T-cell (primary cell): ENCODE measurements around the gene ACTG2. TPM values are rescaled to one million over a fixed set of nuclear protein-coding genes. Genes with fewer than 3 reads are reported as not detected.

ENCODE experiments used
- ATAC-seq, 4 experiments: fragments of 200-7000 bp in 3 of 4; fragments of 150-1000 bp in 1 of 4; cut with Tn5 transposase; replicated peaks in 1 of 4; 1 replicate in 3 of 4; 2 replicates in 1 of 4; pipeline ENCODE4 v1.10.0; 2021; ENCODE audit warnings: moderate library complexity in 3 of 4, mild to moderate bottlenecking in 2 of 4, moderate number of reproducible peaks in 1 of 4
- CTCF ChIA-PET, 2 donors: fragments of 300-600 bp; sonication (Branson Sonifier 250); formaldehyde crosslinking; loops; one replicate each; lab custom pipeline; 2022; ENCODE audit warnings: antibody characterized with exemption in 2 of 2; lab: Charles Lee
- POLR2A ChIA-PET, 2 donors: fragments of 300-600 bp; sonication (Branson Sonifier 250); formaldehyde crosslinking; loops; one replicate each; lab custom pipeline; 2022; ENCODE audit warnings: antibody characterized with exemption in 2 of 2; lab: Charles Lee
- DNase-seq, 35 experiments: peaks; one replicate each; pipeline versions ENCODE4 v3.0.0 to v3.0.0-alpha.2; 2013 to 2023
- H3K27ac ChIP-seq: one replicate; pipeline ENCODE4 v1.5.1; 2013; ENCODE audit warnings: low read length
- H3K27me3 ChIP-seq, 2 experiments: replicated peaks in 1 of 2; 1 replicate in 1 of 2; 2 replicates in 1 of 2; pipeline versions ENCODE4 v1.6.1 to v1.7.0; 2013; ENCODE audit warnings: low read length in 1 of 2, mixed read lengths in 1 of 2; ENCODE audit not compliant: control insufficient read depth in 2 of 2, insufficient read depth in 2 of 2; ENCODE audit errors: extremely low read depth in 1 of 2
- H3K36me3 ChIP-seq, 2 donors: 1 replicate in 1 of 2; 2 replicates in 1 of 2; pipeline versions ENCODE4 v1.6.1 to v1.7.0; 2013; ENCODE audit warnings: low read length in 1 of 2; ENCODE audit not compliant: control insufficient read depth in 2 of 2, insufficient read depth in 1 of 2; ENCODE audit errors: extremely low read depth in 1 of 2
- H3K4me1 ChIP-seq, 2 experiments: 1 replicate in 1 of 2; 2 replicates in 1 of 2; pipeline versions ENCODE4 v1.6.1 to v1.7.0; 2013; ENCODE audit warnings: low read length in 2 of 2, mixed read lengths in 1 of 2; ENCODE audit not compliant: insufficient read depth in 2 of 2, control insufficient read depth in 1 of 2; ENCODE audit errors: extremely low read depth in 1 of 2
- H3K4me3 ChIP-seq, 2 donors: 1 replicate in 1 of 2; 2 replicates in 1 of 2; pipeline versions ENCODE4 v1.5.1 to v1.7.0; 2013; ENCODE audit warnings: mild to moderate bottlenecking in 2 of 2, low read length in 1 of 2, moderate library complexity in 1 of 2; ENCODE audit not compliant: control insufficient read depth in 1 of 2; ENCODE audit errors: extremely low read depth in 1 of 2
- H3K9me3 ChIP-seq: 2 replicates; pipeline ENCODE4 v1.7.0; 2013
- H3K27ac Mint-ChIP-seq, 2 donors: one replicate each; pipeline ENCODE4 v1.8.0; 2020 to 2021; ENCODE audit warnings: mild to moderate bottlenecking in 2 of 2, mixed read lengths in 2 of 2
- H3K27me3 Mint-ChIP-seq, 2 donors: one replicate each; pipeline ENCODE4 v1.8.0; 2021 to 2022; ENCODE audit warnings: mixed read lengths in 2 of 2
- H3K36me3 Mint-ChIP-seq: one replicate; pipeline ENCODE4 v1.8.0; 2021; ENCODE audit warnings: mixed read lengths
- H3K4me1 Mint-ChIP-seq, 3 donors: one replicate each; pipeline ENCODE4 v1.8.0; 2020 to 2022; ENCODE audit warnings: mixed read lengths in 3 of 3, mild to moderate bottlenecking in 1 of 3
- H3K4me3 Mint-ChIP-seq, 3 donors: one replicate each; pipeline ENCODE4 v1.8.0; 2020 to 2022; ENCODE audit warnings: mild to moderate bottlenecking in 3 of 3, mixed read lengths in 3 of 3, moderate library complexity in 3 of 3
- H3K9me3 Mint-ChIP-seq, 3 donors: one replicate each; pipeline ENCODE4 v1.8.0; 2020 to 2022; ENCODE audit warnings: mixed read lengths in 3 of 3
- WGBS: methylation state at CpG from one replicate; pipeline ENCODE4 v1.1.5; 2013; ENCODE audit warnings: missing lambda C conversion rate; ENCODE audit not compliant: insufficient coverage; 5-methylcytosine and 5-hydroxymethylcytosine counted together
- total RNA-seq, 35 experiments: library from RNA in 6 of 35; stranded (reverse) in 6 of 35; fragments of 120-200 nt in 1 of 35; gene quantifications; one replicate each; pipeline versions ENCODE4 v1.2.1 to v1.2.4 and lab custom pipeline; 2013 to 2026

Gene ACTG2
- total RNA-seq, 5 donors from 2014 or later (not counting 1 experiment from before 2014, with no cell fraction given) = 0.79 to 1.3 (median 0.95) TPM; not detected in 2

DNA sequence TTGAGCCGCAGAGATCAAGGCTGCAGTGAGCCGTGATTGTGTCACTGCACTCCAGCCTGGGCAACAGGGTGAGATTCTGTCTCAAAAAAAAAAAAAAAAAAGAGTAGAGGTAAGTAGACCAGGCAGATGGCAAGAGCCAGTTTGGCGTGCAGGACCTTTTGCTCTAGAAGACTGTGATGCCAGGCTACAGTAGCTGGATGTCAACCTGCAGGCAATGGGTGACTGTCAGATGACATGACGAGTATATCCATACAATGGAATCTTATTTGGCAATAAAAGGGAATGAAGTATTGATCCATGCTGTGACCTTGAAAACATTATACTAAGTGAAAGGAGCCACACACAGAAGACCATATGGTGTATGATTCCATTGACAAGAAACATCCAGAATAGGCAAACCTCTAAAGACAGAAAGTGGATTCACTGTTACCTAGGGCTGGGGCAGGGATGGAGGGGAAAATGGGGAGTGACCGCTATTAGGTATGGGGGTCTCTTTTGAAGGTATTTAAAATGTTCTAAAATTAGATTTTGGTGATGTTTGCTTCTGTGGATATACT is 22.7 kb downstream of the ACTG2 start:
- H3K9me3 Mint-ChIP-seq = no peaks in the 10 kb centered on the region
- no peak for ATAC-seq
- no peaks in the 10 kb centered on the region for H3K36me3 Mint-ChIP-seq
- H3K27ac Mint-ChIP-seq = no peak overlapping the region
- H3K4me3 Mint-ChIP-seq = no peak overlapping the region
- POLR2A ChIA-PET = no interaction called here
- no peaks in the 10 kb centered on the region for H3K27me3 Mint-ChIP-seq
- Histone ChIP-seq H3K36me3 (no peaks in the 10 kb centered on the region), H3K27ac (no peak overlapping the region), H3K4me1 (no peaks in the 10 kb centered on the region), H3K27me3 (peaks cover 0 to 9% of the 10 kb centered on the region in 2 experiments), H3K4me3 (no peak overlapping the region), H3K9me3 (no peaks in the 10 kb centered on the region)
- no peaks in the 10 kb centered on the region for H3K4me1 Mint-ChIP-seq
- CTCF ChIA-PET = no interaction called here
- 90% methylated on average over 4 of the region's 5 CpGs for WGBS
- DNase-seq = no peak

DNA sequence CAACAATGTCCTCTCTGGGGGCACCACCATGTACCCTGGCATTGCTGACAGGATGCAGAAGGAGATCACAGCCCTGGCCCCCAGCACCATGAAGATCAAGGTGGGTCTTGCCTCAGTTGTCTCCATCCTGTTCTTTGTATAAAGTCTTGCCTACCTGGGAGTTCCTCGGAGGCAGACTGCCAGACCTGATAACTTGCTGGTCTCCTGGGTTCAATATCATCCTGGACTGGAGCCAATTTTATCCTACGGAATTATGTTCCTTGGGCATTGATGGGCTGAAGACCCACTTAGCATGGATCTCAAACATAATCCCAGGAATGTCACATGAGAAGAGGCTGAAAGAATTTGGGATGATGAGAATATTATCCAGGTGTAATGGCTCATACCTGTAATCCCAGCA is 23.9 kb downstream of the ACTG2 start:
- no peak overlapping the region for H3K4me3 Mint-ChIP-seq
- peaks cover 0 to under 1% (median 0%) of the 10 kb centered on the region in 3 donors for H3K4me1 Mint-ChIP-seq
- no peaks in the 10 kb centered on the region for H3K9me3 Mint-ChIP-seq
- ChIA-PET CTCF (no interaction called here), POLR2A (interaction anchor here in 1 of 2 donors (0.6 kb wide), 1 partner anchor 14 kb away, joined by 8 read pairs; no protein-coding TSS in a partner anchor)
- no peaks in the 10 kb centered on the region for H3K36me3 ChIP-seq
- peaks cover 0 to 10% of the 10 kb centered on the region in 2 experiments for H3K27me3 ChIP-seq
- no peaks in the 10 kb centered on the region for H3K27me3 Mint-ChIP-seq
- no peaks in the 10 kb centered on the region for H3K9me3 ChIP-seq
- H3K27ac ChIP-seq = no peak overlapping the region
- 86% methylated on average over 1 of the region's 2 CpGs for WGBS
- no peaks in the 10 kb centered on the region for H3K36me3 Mint-ChIP-seq
- ATAC-seq = no peak
- no peak for DNase-seq
- H3K4me1 ChIP-seq = peaks cover 2 to 5% of the 10 kb centered on the region in 2 experiments
- H3K4me3 ChIP-seq = no peak overlapping the region
- no peak overlapping the region for H3K27ac Mint-ChIP-seq

DNA sequence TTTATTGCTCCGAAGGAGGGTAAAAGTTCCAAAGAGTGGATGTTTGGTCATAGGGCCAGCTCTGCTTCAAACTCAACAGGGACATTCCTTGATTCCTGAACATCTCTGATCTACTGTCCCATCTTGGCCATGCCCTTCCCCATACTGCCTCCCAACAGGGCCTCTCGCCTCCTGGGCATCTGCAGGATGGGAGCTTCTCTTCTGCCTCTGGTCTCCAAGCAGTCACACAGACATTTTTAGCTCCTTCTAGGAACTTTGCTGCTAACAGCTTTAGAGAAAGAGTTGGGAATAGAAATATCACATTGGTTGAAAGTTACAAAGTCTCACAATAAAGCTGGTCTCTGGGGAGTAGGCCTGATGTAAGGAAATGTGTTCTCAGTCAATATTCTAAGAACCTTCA is 24.5 kb downstream of the ACTG2 start:
- WGBS = 100% methylated on average over 1 of the region's 2 CpGs
- peaks cover 2 to 5% of the 10 kb centered on the region in 2 experiments for H3K4me1 ChIP-seq
- POLR2A ChIA-PET = interaction anchor here (0.5 to 0.6 kb wide), 2 partner anchors 63 to 1723 kb away, joined by 3 to 5 read pairs; no protein-coding TSS in a partner anchor
- no peaks in the 10 kb centered on the region for H3K9me3 ChIP-seq
- H3K27me3 Mint-ChIP-seq = no peaks in the 10 kb centered on the region
- no peak for DNase-seq
- H3K4me3 Mint-ChIP-seq = no peak overlapping the region
- no peak for ATAC-seq
- peaks cover 0 to 10% of the 10 kb centered on the region in 2 experiments for H3K27me3 ChIP-seq
- H3K9me3 Mint-ChIP-seq = no peaks in the 10 kb centered on the region
- H3K27ac Mint-ChIP-seq = no peak overlapping the region
- no peak overlapping the region for H3K27ac ChIP-seq
- no peaks in the 10 kb centered on the region for H3K36me3 Mint-ChIP-seq
- peaks cover 0 to 2% (median 0%) of the 10 kb centered on the region in 3 donors for H3K4me1 Mint-ChIP-seq
- H3K4me3 ChIP-seq = no peak overlapping the region
- H3K36me3 ChIP-seq = no peaks in the 10 kb centered on the region
- CTCF ChIA-PET = no interaction called here

DNA sequence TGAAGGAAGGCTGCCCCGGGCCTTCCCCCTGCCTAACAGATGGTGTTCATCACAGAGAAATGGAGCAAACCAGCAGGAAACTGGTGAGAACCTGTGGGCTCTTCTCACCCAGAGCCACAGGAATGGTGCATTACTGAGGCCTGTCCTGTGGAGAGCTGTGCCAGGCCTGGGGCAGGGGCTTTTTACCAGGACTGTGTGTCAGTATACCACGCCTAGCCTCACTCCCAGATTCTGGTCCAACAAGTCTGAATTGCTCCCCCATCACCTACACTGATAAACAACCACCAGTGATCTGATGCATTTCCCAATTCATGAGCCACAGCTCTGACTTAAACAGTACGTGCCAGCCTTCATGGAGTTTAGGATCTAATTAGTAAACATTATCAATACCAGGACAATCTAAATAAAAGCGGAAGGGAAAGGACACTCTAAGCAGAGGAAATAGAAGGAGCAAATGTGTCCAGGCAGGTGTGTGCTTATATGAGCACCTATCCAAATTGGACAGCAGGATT is 24.9 kb downstream of the ACTG2 start:
- peaks cover 0 to 10% of the 10 kb centered on the region in 2 experiments for H3K27me3 ChIP-seq
- no peak for ATAC-seq
- no peaks in the 10 kb centered on the region for H3K27me3 Mint-ChIP-seq
- ChIA-PET CTCF (no interaction called here), POLR2A (interaction anchor here (0.5 to 0.6 kb wide), 2 partner anchors 63 to 1723 kb away, joined by 3 to 5 read pairs; no protein-coding TSS in a partner anchor)
- peaks cover 2 to 5% of the 10 kb centered on the region in 2 experiments for H3K4me1 ChIP-seq
- H3K27ac Mint-ChIP-seq = no peak overlapping the region
- no peaks in the 10 kb centered on the region for H3K36me3 ChIP-seq
- no peaks in the 10 kb centered on the region for H3K9me3 ChIP-seq
- 71% methylated on average over 1 of the region's 4 CpGs for WGBS
- H3K36me3 Mint-ChIP-seq = no peaks in the 10 kb centered on the region
- H3K4me3 ChIP-seq = no peak overlapping the region
- no peak for DNase-seq
- no peaks in the 10 kb centered on the region for H3K9me3 Mint-ChIP-seq
- peaks cover 0 to 2% (median 0%) of the 10 kb centered on the region in 3 donors for H3K4me1 Mint-ChIP-seq
- no peak overlapping the region for H3K4me3 Mint-ChIP-seq
- H3K27ac ChIP-seq = no peak overlapping the region

DNA sequence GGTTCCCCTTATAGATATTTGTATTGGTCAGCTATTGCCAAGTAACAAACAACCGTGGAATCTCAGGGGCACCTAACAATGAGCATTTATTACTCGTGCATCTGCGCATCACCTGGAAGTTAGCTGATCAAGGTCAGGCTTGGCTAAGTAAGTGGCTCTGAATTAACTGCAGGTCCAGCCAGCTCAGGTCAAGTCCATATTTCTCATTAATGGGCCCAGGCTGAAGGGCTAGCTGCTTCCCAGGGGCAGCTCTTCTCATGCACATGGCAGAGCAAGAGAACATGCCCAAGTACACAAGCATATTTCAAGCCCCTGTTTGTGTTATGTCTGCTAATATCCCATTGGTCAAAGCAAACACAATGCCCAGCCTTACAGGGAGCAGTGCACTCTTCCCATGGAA is 26.0 kb downstream of the ACTG2 start:
- no peak for ATAC-seq
- no peaks in the 10 kb centered on the region for H3K9me3 Mint-ChIP-seq
- DNase-seq = no peak
- Histone ChIP-seq H3K36me3 (no peaks in the 10 kb centered on the region), H3K27ac (no peak overlapping the region), H3K27me3 (peaks cover 0 to 10% of the 10 kb centered on the region in 2 experiments), H3K4me1 (peaks cover 2 to 5% of the 10 kb centered on the region in 2 experiments), H3K4me3 (no peak overlapping the region), H3K9me3 (no peaks in the 10 kb centered on the region)
- 95% methylated on average over 3 of the region's 3 CpGs for WGBS
- no peaks in the 10 kb centered on the region for H3K27me3 Mint-ChIP-seq
- no peak overlapping the region for H3K4me3 Mint-ChIP-seq
- H3K27ac Mint-ChIP-seq = no peak overlapping the region
- CTCF ChIA-PET = no interaction called here
- POLR2A ChIA-PET = interaction anchor here in 1 of 2 donors (0.6 kb wide), 1 partner anchor 387 kb away, joined by 9 read pairs; no protein-coding TSS in a partner anchor
- no peaks in the 10 kb centered on the region for H3K36me3 Mint-ChIP-seq
- H3K4me1 Mint-ChIP-seq = peaks cover 0 to 4% (median 0%) of the 10 kb centered on the region in 3 donors

DNA sequence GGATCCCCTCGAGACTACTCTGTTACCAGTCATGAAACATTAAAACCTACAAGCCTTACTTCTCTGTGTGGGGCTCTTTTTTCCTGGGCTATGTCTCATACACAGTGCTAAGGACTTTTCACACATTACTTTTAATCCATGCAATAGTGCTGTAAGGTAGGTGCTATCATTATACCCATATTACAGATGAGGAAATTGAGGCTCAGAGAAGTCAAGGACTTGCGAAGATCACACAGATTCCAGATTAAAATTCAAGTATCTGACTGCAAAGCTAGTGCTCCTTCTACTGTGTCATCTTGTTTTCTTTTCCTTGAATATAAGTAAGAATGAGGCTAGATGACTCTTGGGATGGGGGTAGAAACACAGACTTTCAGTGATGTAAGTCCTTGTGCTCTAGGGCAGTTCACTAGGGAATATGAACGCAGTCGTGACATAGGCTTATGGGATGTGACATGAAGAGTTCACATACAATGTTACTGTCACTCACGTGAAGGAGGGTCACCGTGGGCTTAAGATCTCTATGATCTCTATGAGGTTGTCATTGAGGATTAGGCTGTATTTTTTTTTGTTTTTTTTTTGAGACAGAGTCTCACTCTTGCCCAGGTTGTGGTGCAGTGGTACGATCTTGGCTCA is 26.9 kb downstream of the ACTG2 start:
- H3K27me3 ChIP-seq = peaks cover 0 to 10% of the 10 kb centered on the region in 2 experiments
- H3K9me3 Mint-ChIP-seq = no peaks in the 10 kb centered on the region
- H3K4me1 Mint-ChIP-seq = peaks cover 0 to 4% (median 0%) of the 10 kb centered on the region in 3 donors
- H3K27me3 Mint-ChIP-seq = no peaks in the 10 kb centered on the region
- H3K36me3 Mint-ChIP-seq = no peaks in the 10 kb centered on the region
- H3K4me1 ChIP-seq = peaks cover 2 to 5% of the 10 kb centered on the region in 2 experiments
- CTCF ChIA-PET = no interaction called here
- POLR2A ChIA-PET = no interaction called here
- H3K27ac Mint-ChIP-seq = no peak overlapping the region
- no peak overlapping the region for H3K4me3 ChIP-seq
- no peak overlapping the region for H3K4me3 Mint-ChIP-seq
- ATAC-seq (no peak), DNase-seq (no peak)
- no peaks in the 10 kb centered on the region for H3K9me3 ChIP-seq
- WGBS = 93% methylated on average over 2 of the region's 7 CpGs
- no peaks in the 10 kb centered on the region for H3K36me3 ChIP-seq
- no peak overlapping the region for H3K27ac ChIP-seq
